CD4-positive, alpha-beta T cell (primary cell): Measurements from ENCODE around the gene ZC3H13. TPM values are rescaled to one million over a fixed set of nuclear protein-coding genes. Genes with fewer than 3 reads are reported as not detected.

Source experiments
- ATAC-seq: fragments of 200-7000 bp; cut with Tn5 transposase; one replicate; pipeline ENCODE4 v1.10.0; 2022; ENCODE audit warnings: mild to moderate bottlenecking; ENCODE audit not compliant: poor library complexity
- CTCF ChIA-PET: fragments of 350-600 bp; sonication (Branson Sonifier 250); formaldehyde crosslinking; loops from one replicate; lab custom pipeline; 2021; ENCODE audit warnings: antibody characterized with exemption, inconsistent platforms; lab: Charles Lee
- POLR2A ChIA-PET: fragments of 350-600 bp; sonication (Branson Sonifier 250); formaldehyde crosslinking; loops from one replicate; lab custom pipeline; 2021; ENCODE audit warnings: antibody characterized with exemption, inconsistent platforms; lab: Charles Lee
- DNase-seq, 14 experiments: peaks; one replicate each; pipeline ENCODE4 v3.0.0-alpha.2; 2013 to 2020; ENCODE audit warnings: mixed read lengths in 2 of 14
- H3K27ac ChIP-seq, 2 donors: one replicate each; pipeline versions ENCODE4 v1.5.1 to v1.7.0; 2013; ENCODE audit warnings: low read length in 2 of 2, low read depth in 1 of 2, mild to moderate bottlenecking in 1 of 2
- H3K27me3 ChIP-seq, 2 experiments: 1 replicate in 1 of 2; 2 replicates in 1 of 2; pipeline versions ENCODE4 v1.6.1 to v1.7.0; 2013; ENCODE audit warnings: low read length in 2 of 2, control low read depth in 1 of 2, mild to moderate bottlenecking in 1 of 2, moderate library complexity in 1 of 2; ENCODE audit not compliant: insufficient read depth in 2 of 2, control insufficient read depth in 1 of 2
- H3K36me3 ChIP-seq: one replicate; pipeline ENCODE4 v1.6.1; 2013; ENCODE audit warnings: low read length, control low read depth; ENCODE audit not compliant: insufficient read depth
- H3K4me1 ChIP-seq: one replicate; pipeline ENCODE4 v1.6.1; 2013; ENCODE audit warnings: low read length, control low read depth; ENCODE audit not compliant: insufficient read depth
- H3K4me3 ChIP-seq: one replicate; pipeline ENCODE4 v1.5.1; 2013; ENCODE audit warnings: mild to moderate bottlenecking, low read length, moderate library complexity
- H3K9me3 ChIP-seq, 2 experiments: 1 replicate in 1 of 2; 2 replicates in 1 of 2; pipeline versions ENCODE4 v1.6.1 to v1.7.0; 2013; ENCODE audit warnings: low read length in 2 of 2, mild to moderate bottlenecking in 2 of 2, control low read depth in 1 of 2, moderate library complexity in 1 of 2; ENCODE audit not compliant: control insufficient read depth in 1 of 2, insufficient read depth in 1 of 2
- H3K27ac Mint-ChIP-seq: one replicate; pipeline ENCODE4 v1.8.0; 2020; ENCODE audit warnings: mixed read lengths
- H3K27me3 Mint-ChIP-seq: one replicate; pipeline ENCODE4 v1.8.0; 2021; ENCODE audit warnings: mixed read lengths
- H3K36me3 Mint-ChIP-seq: one replicate; pipeline ENCODE4 v1.8.0; 2021; ENCODE audit warnings: low read depth, mixed read lengths
- H3K4me1 Mint-ChIP-seq: one replicate; pipeline ENCODE4 v1.8.0; 2021; ENCODE audit warnings: low read depth, mixed read lengths
- H3K4me3 Mint-ChIP-seq: one replicate; pipeline ENCODE4 v1.8.0; 2020; ENCODE audit warnings: mild to moderate bottlenecking, mixed read lengths
- H3K9me3 Mint-ChIP-seq: one replicate; pipeline ENCODE4 v1.8.0; 2020; ENCODE audit warnings: mixed read lengths
- intact Hi-C, 2 experiments: fragments of 100-400 bp; cut with DNase I in 1 of 2; cut with micrococcal nuclease in 1 of 2; formaldehyde crosslinking; loops; one replicate each; pipeline versions ENCODE4 v1.15.1 to v1.9.0; 2023 to 2025; cut with DNase I, micrococcal nuclease
- total RNA-seq, 174 experiments: library from RNA in 2 of 174; stranded (reverse) in 2 of 174; gene quantifications; one replicate each; pipeline ENCODE4 v1.2.3 and lab custom pipeline; 2021 to 2026
- TF ChIP-seq, protein P1 (sequence below): fragments of 200-600 bp; IDR thresholded peaks from one replicate; pipeline ENCODE4 v1.8.0; 2022; ENCODE audit warnings: antibody characterized with exemption, mild to moderate bottlenecking

ZC3H13 gene
- total RNA-seq, 2 experiments from 2014 or later: 36.5 to 43.8 TPM

GRCh38 chr13:46053162-46054012 is 841 bp upstream of the ZC3H13 start:
- Mint-ChIP-seq H3K4me3 (peak overlapping the region; percentile 91), H3K27me3 (peaks cover 22% of the 10 kb centered on the region), H3K9me3 (no peaks in the 10 kb centered on the region), H3K27ac (peak overlapping the region; percentile 86), H3K4me1 (peaks cover 45% of the 10 kb centered on the region), H3K36me3 (peaks cover 24% of the 10 kb centered on the region)
- intact Hi-C loops: loop anchor here (5.0 to 10.0 kb wide), 9 partner anchors 119 to 1476 kb away; partner anchors contain the start of genes GPALPP1 (in 1 of the 2), LCP1 (in 1 of the 2), NUFIP1 (in 1 of the 2) and TPT1 (in 1 of the 2)
- H3K36me3 ChIP-seq: no peaks in the 10 kb centered on the region
- TF ChIP-seq, protein P1, sequence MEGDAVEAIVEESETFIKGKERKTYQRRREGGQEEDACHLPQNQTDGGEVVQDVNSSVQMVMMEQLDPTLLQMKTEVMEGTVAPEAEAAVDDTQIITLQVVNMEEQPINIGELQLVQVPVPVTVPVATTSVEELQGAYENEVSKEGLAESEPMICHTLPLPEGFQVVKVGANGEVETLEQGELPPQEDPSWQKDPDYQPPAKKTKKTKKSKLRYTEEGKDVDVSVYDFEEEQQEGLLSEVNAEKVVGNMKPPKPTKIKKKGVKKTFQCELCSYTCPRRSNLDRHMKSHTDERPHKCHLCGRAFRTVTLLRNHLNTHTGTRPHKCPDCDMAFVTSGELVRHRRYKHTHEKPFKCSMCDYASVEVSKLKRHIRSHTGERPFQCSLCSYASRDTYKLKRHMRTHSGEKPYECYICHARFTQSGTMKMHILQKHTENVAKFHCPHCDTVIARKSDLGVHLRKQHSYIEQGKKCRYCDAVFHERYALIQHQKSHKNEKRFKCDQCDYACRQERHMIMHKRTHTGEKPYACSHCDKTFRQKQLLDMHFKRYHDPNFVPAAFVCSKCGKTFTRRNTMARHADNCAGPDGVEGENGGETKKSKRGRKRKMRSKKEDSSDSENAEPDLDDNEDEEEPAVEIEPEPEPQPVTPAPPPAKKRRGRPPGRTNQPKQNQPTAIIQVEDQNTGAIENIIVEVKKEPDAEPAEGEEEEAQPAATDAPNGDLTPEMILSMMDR: no peak
- ChIA-PET POLR2A (interaction anchor here (0.6 to 2.1 kb wide), 10 partner anchors 9 to 720 kb away, joined by 3 to 18 read pairs (median 6); partner anchors contain the start of gene SLC25A30), CTCF (interaction anchor here (1.3 to 1.5 kb wide), 4 partner anchors 9 to 268 kb away, joined by 4 to 7 read pairs (median 6); no protein-coding TSS in a partner anchor)
- no peaks in the 10 kb centered on the region for H3K9me3 ChIP-seq
- DNase-seq (peak in 2 of 14 experiments; percentile 7 to 8), ATAC-seq (no peak)
- peaks cover 2% of the 10 kb centered on the region for H3K4me1 ChIP-seq
- peaks cover 0 to 10% of the 10 kb centered on the region in 2 experiments for H3K27me3 ChIP-seq
- H3K4me3 ChIP-seq: peak overlapping the region; percentile 84
- peak overlapping the region; percentile 97 for H3K27ac ChIP-seq

GRCh38 chr13:46051968-46052318 is 603 bp downstream of the ZC3H13 start:
- peak overlapping the region; percentile 86 for H3K27ac Mint-ChIP-seq
- ATAC-seq (peak; percentile 24), DNase-seq (no peak)
- H3K4me3 ChIP-seq: peak overlapping the region; percentile 84
- peaks cover 59% of the 10 kb centered on the region for H3K4me1 Mint-ChIP-seq
- ChIA-PET CTCF (interaction anchor here (0.7 to 1.5 kb wide), 6 partner anchors 9 to 269 kb away, joined by 3 to 7 read pairs (median 4); partner anchors contain the start of gene LCP1), POLR2A (interaction anchor here (0.6 to 2.1 kb wide), 15 partner anchors 10 to 716 kb away, joined by 3 to 18 read pairs (median 4); partner anchors contain the start of genes LCP1 and SLC25A30)
- H3K36me3 Mint-ChIP-seq: peaks cover 24% of the 10 kb centered on the region
- H3K27me3 ChIP-seq: peaks cover 0 to 10% of the 10 kb centered on the region in 2 experiments
- no peaks in the 10 kb centered on the region for H3K36me3 ChIP-seq
- H3K27me3 Mint-ChIP-seq: peaks cover 22% of the 10 kb centered on the region
- TF ChIP-seq, protein P1: no peak
- H3K9me3 Mint-ChIP-seq: no peaks in the 10 kb centered on the region
- no peaks in the 10 kb centered on the region for H3K9me3 ChIP-seq
- peak overlapping the region; percentile 97 for H3K27ac ChIP-seq
- H3K4me1 ChIP-seq: peaks cover 2% of the 10 kb centered on the region
- intact Hi-C loops: loop anchor here (1.0 to 10.0 kb wide), 10 partner anchors 74 to 1475 kb away; partner anchors contain the start of genes GPALPP1 (in 1 of the 2), LCP1 (in 1 of the 2), NUFIP1 (in 1 of the 2) and TPT1 (in 1 of the 2)
- H3K4me3 Mint-ChIP-seq: peak overlapping the region; percentile 91

- Mint-ChIP-seq H3K36me3 (peaks cover 30% of the 10 kb centered on the region), H3K9me3 (no peaks in the 10 kb centered on the region), H3K4me1 (peaks cover 64% of the 10 kb centered on the region), H3K27ac (peak overlapping the region; percentile 27), H3K27me3 (peaks cover 13% of the 10 kb centered on the region), H3K4me3 (peak overlapping the region; percentile 56)
- peaks cover 0 to 10% of the 10 kb centered on the region in 2 experiments for H3K27me3 ChIP-seq
- ChIA-PET POLR2A (no interaction called here), CTCF (interaction anchor here (0.9 kb wide), 1 partner anchor 9 kb away, joined by 3 read pairs; no protein-coding TSS in a partner anchor)
- intact Hi-C loops: loop anchor here (5.0 to 10.0 kb wide), 9 partner anchors 122 to 1473 kb away; partner anchors contain the start of genes GPALPP1 (in 1 of the 2), LCP1 (in 1 of the 2), NUFIP1 (in 1 of the 2) and TPT1 (in 1 of the 2)
- ATAC-seq (no peak), DNase-seq (no peak)
- no peak overlapping the region for H3K27ac ChIP-seq
- no peaks in the 10 kb centered on the region for H3K9me3 ChIP-seq
- H3K4me1 ChIP-seq: peaks cover 2% of the 10 kb centered on the region
- TF ChIP-seq, protein P1: no peak
- H3K4me3 ChIP-seq: no peak overlapping the region
- no peaks in the 10 kb centered on the region for H3K36me3 ChIP-seq
Observed at GRCh38 chr13:46050771-46051170, 1.8 kb downstream of the ZC3H13 start.
